Lower leg skin (tissue), 3 donors: ENCODE data around the gene PLXDC1.

Experiments
- CTCF ChIP-seq, 3 donors: fragments of 450-650 bp; IDR thresholded peaks; one replicate each; pipeline ENCODE4 v1.5.1; 2016; ENCODE audit warnings: antibody characterized with exemption in 3 of 3, mild to moderate bottlenecking in 3 of 3, moderate library complexity in 2 of 3
- POLR2A ChIP-seq, 2 donors: fragments of 450-650 bp; IDR thresholded peaks; one replicate each; pipeline ENCODE4 v1.6.1; 2016 to 2017; ENCODE audit warnings: antibody characterized with exemption in 2 of 2, mild to moderate bottlenecking in 1 of 2, moderate library complexity in 1 of 2

GRCh38 chr17:39195568-39196160, 44.2 kb upstream of the PLXDC1 start:
- no peak for TF ChIP-seq POLR2A (IDR thresholded peaks at IDR 0.05)
- no peak for TF ChIP-seq CTCF (IDR thresholded peaks at IDR 0.05)
